HepG2 (cell line): ENCODE data around the gene ARHGAP10. TPM values are rescaled to one million over a fixed set of nuclear protein-coding genes. Genes with fewer than 3 reads are reported as not detected.
A peak's percentile ranks its signal among the peaks of the same experiment; 100 is the strongest.

Source experiments
- ATAC-seq: fragments of 200-7000 bp; cut with Tn5 transposase; 3 replicates; pipeline ENCODE4 v1.9.1; 2020; ENCODE audit warnings: mild to moderate bottlenecking, moderate library complexity
- BruUV-seq: library from RNA; stranded (reverse); fragments of 400-500 nt; replicated peaks from 2 replicates; lab custom pipeline; 2021; lab: Mats Ljungman, UMichigan
- CTCF ChIA-PET: fragments of 300-600 bp; formaldehyde crosslinking; extraction: SDS; loops from one replicate; lab custom pipeline; 2021; ENCODE audit warnings: low total read pairs, inconsistent platforms, low intra/inter-chr PET ratio; lab: Yijun Ruan, JAX
- POLR2A ChIA-PET: fragments of 350-600 bp; sonication (Branson Sonifier 250); formaldehyde crosslinking; loops from one replicate; lab custom pipeline; 2020; ENCODE audit warnings: antibody characterized with exemption, inconsistent platforms; lab: Yijun Ruan, JAX
- DNase-seq: peaks from one replicate; pipeline ENCODE4 v3.0.0-alpha.2; 2015; ENCODE audit warnings: low spot score
- FAIRE-seq: peaks from 3 replicates; lab custom pipeline; 2011; peaks lifted over from hg19 to GRCh38; lab: Jason Lieb, UNC
- H2AFZ ChIP-seq: one replicate; pipeline ENCODE4 v1.6.1; 2011; ENCODE audit warnings: low read length, inconsistent platforms
- H3K27ac ChIP-seq: fragments of 300-600 bp; 3 replicates; pipeline ENCODE4 v1.8.0; 2011; ENCODE audit warnings: mixed run types, mild to moderate bottlenecking, mixed read lengths, low read length, inconsistent platforms; ENCODE audit not compliant: insufficient read depth; ENCODE audit errors: extremely low read length
- H3K27me3 ChIP-seq, 2 experiments: fragments of 200-600 bp in 1 of 2; 2 replicates in 1 of 2; 3 replicates in 1 of 2; pipeline versions ENCODE4 v1.6.0 to v1.8.0; 2011; ENCODE audit warnings: low read length in 2 of 2, mild to moderate bottlenecking in 2 of 2, moderate library complexity in 2 of 2, inconsistent platforms in 1 of 2; ENCODE audit not compliant: insufficient read depth in 2 of 2, control insufficient read depth in 1 of 2
- H3K36me3 ChIP-seq, 2 experiments: fragments of 200-600 bp in 1 of 2; replicated peaks in 1 of 2; 2 replicates in 1 of 2; 3 replicates in 1 of 2; pipeline versions ENCODE4 v1.5.1 to v1.8.0; 2011; ENCODE audit warnings: low read length in 2 of 2, inconsistent platforms in 1 of 2; ENCODE audit not compliant: insufficient read depth in 2 of 2, control insufficient read depth in 1 of 2
- H3K4me1 ChIP-seq: 2 replicates; pipeline ENCODE4 v1.5.1; 2012; ENCODE audit warnings: low read length, inconsistent platforms; ENCODE audit not compliant: insufficient read depth
- H3K4me2 ChIP-seq: 2 replicates; pipeline ENCODE4 v1.6.0; 2011; ENCODE audit warnings: low read depth, low read length, inconsistent platforms
- H3K4me3 ChIP-seq, 3 experiments: fragments of 200-600 bp in 1 of 3; sonication (generic), shearing (Covaris generic) in 1 of 3; replicated peaks in 1 of 3; 2 replicates each; pipeline ENCODE4 v1.5.1; 2011 to 2016; ENCODE audit warnings: low read length in 3 of 3, inconsistent platforms in 2 of 3, low read depth in 2 of 3, mild to moderate bottlenecking in 2 of 3, control low read depth in 1 of 3, mixed read lengths in 1 of 3; ENCODE audit not compliant: insufficient read depth in 1 of 3
- H3K79me2 ChIP-seq: one replicate; pipeline ENCODE4 v1.6.1; 2011; ENCODE audit warnings: low read length, inconsistent platforms; ENCODE audit not compliant: insufficient read depth
- H3K9ac ChIP-seq: 2 replicates; pipeline ENCODE4 v1.6.0; 2011; ENCODE audit warnings: mild to moderate bottlenecking, low read depth, low read length, inconsistent platforms; ENCODE audit not compliant: insufficient read depth
- H3K9me3 ChIP-seq: 2 replicates; pipeline ENCODE4 v1.5.1; 2012; ENCODE audit warnings: mild to moderate bottlenecking, low read length
- H4K20me1 ChIP-seq: 2 replicates; pipeline ENCODE4 v1.6.0; 2011; ENCODE audit warnings: inconsistent platforms, mild to moderate bottlenecking, low read length, moderate library complexity; ENCODE audit not compliant: insufficient read depth
- MAFK ChIP-seq, 2 experiments: IDR thresholded peaks in 1 of 2; conservative IDR thresholded peaks in 1 of 2; 2 replicates each; pipeline ENCODE4 v1.6.1; 2011; ENCODE audit warnings: improper control_type of control experiment in 2 of 2, low read length in 2 of 2
- RFXAP ChIP-seq: sonication (generic); formaldehyde crosslinking; IDR thresholded peaks from 2 replicates; pipeline ENCODE4 v1.4.0; 2020; ENCODE audit warnings: missing genetic modification reagents, borderline replicate concordance
- WGBS: methylation state at CpG from one replicate; pipeline ENCODE4 v1.1.6; 2017; ENCODE audit warnings: low lambda C conversion rate; 5-methylcytosine and 5-hydroxymethylcytosine counted together
- in situ Hi-C: cut with HindIII; loops from 2 replicates; pipeline ENCODE4 v1.10.0; 2017; ENCODE audit warnings: low pct_unique_long_range_greater_than_20kb; ENCODE audit not compliant: extremely low pct_ligation_motif_present
- intact Hi-C: fragments of 100-400 bp; cut with micrococcal nuclease; formaldehyde crosslinking; loops from one replicate; pipeline ENCODE4 v1.10.0; 2022; ENCODE audit not compliant: unreplicated experiment
- polyA plus RNA-seq, 8 experiments: library from polyadenylated mRNA; depleted of rRNA in 3 of 8; stranded (reverse) in 7 of 8; unstranded in 1 of 8; fragments of >200 nt; fragmentation: Illumina TruSeq in 4 of 8; extraction: Trizol in 4 of 8; gene quantifications; 2 replicates each; pipeline versions ENCODE4 v1.2.1 to v1.2.3, GENCODE V29; 2011 to 2016; ENCODE audit warnings: low read depth in 4 of 8, missing spikeins in 1 of 8, mixed read lengths in 1 of 8; ENCODE audit not compliant: insufficient read depth in 1 of 8
- total RNA-seq, 5 experiments: library from RNA; depleted of rRNA; stranded (reverse); fragments of >200 nt; fragmentation: Illumina TruSeq; extraction: Trizol; gene quantifications; 2 replicates each; pipeline ENCODE4 v1.2.3, GENCODE V29; 2016; ENCODE audit warnings: low read depth in 1 of 5
- TF ChIP-seq, protein P1 (sequence below): sonication (generic); formaldehyde crosslinking; IDR thresholded peaks from 2 replicates; pipeline ENCODE4 v1.4.0; 2020; ENCODE audit warnings: missing genetic modification reagents, borderline replicate concordance

Gene ARHGAP10
- total and polyA plus RNA-seq, 2 of the 13 experiments (the other 11 are each of a cell fraction or from before 2014, with no cell fraction given): 0.45 to 1.6 TPM

- no peak for ATAC-seq
- intact Hi-C loops: loop anchor here (5.0 kb wide), 1 partner anchor 65 kb away; the partner anchor contains the start of gene TMEM184C
- in situ Hi-C loops: no loop called here
- POLR2A ChIA-PET: interaction anchor here (0.8 to 2.6 kb wide), 2 partner anchors 45 to 65 kb away, joined by 3 to 29 read pairs; partner anchors contain the start of gene TMEM184C
- Histone ChIP-seq H3K79me2 (peaks cover 14% of the 10 kb centered on the region), H3K36me3 (peaks cover 3 to 11% of the 10 kb centered on the region in 2 experiments; a peak in 3 of 5 replicates), H3K4me2 (peak overlapping the region; percentile 93), H4K20me1 (no peaks in the 10 kb centered on the region), H3K4me1 (peaks cover 11% of the 10 kb centered on the region), H3K4me3 (peak overlapping the region; percentile 63 to 91 (median 66); a peak in 5 of 6 replicates), H2AFZ (peak overlapping the region; percentile 78), H3K9ac (peak overlapping the region; percentile 89), H3K27me3 (no peaks in the 10 kb centered on the region; a peak in 1 of 5 replicates), H3K9me3 (no peaks in the 10 kb centered on the region), H3K27ac (peak overlapping the region; percentile 79)
- no peak for FAIRE-seq
- WGBS: 16% methylated on average over 3 of the region's 3 CpGs
- no TSS peak for BruUV-seq
- CTCF ChIA-PET: interaction anchor here (2.3 kb wide), 1 partner anchor 184 kb away, joined by 7 read pairs; no protein-coding TSS in a partner anchor
- TF ChIP-seq RFXAP (CRISPR knock-in tag) (no peak), MAFK (conservative IDR thresholded peaks at IDR 0.05 in 1 of 2, IDR thresholded peaks at IDR 0.05 in 1 of 2; ENCODE audit: low read length in 2 of 2) (peak; percentile 64 to 73)
- TF ChIP-seq, protein P1, sequence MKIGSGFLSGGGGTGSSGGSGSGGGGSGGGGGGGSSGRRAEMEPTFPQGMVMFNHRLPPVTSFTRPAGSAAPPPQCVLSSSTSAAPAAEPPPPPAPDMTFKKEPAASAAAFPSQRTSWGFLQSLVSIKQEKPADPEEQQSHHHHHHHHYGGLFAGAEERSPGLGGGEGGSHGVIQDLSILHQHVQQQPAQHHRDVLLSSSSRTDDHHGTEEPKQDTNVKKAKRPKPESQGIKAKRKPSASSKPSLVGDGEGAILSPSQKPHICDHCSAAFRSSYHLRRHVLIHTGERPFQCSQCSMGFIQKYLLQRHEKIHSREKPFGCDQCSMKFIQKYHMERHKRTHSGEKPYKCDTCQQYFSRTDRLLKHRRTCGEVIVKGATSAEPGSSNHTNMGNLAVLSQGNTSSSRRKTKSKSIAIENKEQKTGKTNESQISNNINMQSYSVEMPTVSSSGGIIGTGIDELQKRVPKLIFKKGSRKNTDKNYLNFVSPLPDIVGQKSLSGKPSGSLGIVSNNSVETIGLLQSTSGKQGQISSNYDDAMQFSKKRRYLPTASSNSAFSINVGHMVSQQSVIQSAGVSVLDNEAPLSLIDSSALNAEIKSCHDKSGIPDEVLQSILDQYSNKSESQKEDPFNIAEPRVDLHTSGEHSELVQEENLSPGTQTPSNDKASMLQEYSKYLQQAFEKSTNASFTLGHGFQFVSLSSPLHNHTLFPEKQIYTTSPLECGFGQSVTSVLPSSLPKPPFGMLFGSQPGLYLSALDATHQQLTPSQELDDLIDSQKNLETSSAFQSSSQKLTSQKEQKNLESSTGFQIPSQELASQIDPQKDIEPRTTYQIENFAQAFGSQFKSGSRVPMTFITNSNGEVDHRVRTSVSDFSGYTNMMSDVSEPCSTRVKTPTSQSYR (CRISPR knock-in tag): peak; percentile 42; the same call in 1 of the 2 replicates
- no peak for DNase-seq
Measured at GRCh38 chr4:147682755-147683154, 49.1 kb upstream of the ARHGAP10 start.
